Measurements from ENCODE around the gene ITGBL1.
"Not testable (repeated sequence)": the region's sequence is repeated elsewhere in the genome, so short reads cannot be mapped to it uniquely, and the experiment has no call there.

Gene ITGBL1

DNA sequence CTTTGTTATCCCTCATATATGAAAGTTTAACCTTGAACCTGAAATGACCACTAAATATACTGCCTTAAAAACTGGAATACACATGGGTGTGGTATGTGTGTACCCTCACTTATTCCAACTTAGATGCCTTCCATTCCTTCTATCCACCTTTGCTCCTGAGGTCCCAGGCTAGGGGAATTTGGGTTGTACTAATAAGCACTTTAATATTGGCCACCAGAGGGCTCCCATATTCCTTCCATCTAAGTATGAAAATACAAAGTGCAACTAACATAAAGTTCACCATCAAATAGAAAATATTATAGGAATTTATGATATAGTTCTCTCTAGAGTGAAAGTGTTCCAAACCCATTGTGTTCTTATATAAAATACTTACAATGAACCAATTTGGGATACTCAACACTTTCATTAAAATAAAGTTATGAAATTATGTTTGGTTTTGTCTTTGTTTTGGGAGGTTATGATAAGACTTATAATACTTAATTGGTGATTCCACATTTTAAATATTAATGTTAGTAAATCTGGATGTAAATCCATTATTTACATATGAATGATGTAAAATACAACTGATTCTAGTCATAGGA is 62.3 kb downstream of the ITGBL1 start:
- peak; percentile 95 for FAIRE-seq

DNA sequence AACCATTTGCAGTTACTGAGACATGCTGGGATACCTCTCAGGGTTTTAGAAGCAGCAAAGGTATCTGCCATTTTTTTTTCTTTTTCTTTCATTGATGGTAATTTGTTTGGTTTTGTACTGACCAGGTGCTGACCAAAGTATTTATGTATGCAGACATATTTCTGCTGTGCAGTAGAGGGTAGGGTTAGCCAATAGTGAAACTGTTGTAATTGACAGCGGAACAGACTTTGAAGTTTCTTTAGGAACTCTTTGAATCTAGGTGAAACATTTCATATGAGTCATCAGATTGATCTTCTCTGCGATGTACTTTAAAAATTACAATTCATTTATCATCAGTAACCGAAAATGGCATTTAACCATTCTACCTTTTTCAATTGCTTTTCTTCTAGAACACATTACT is 63.0 kb downstream of the ITGBL1 start:
- no peak for FAIRE-seq

GRCh38 chr13:101516262-101516661 is 63.8 kb downstream of the ITGBL1 start:
- peak; percentile 30 for FAIRE-seq

GRCh38 chr13:101520672-101521071 is 68.2 kb downstream of the ITGBL1 start:
- FAIRE-seq, result no peak

GRCh38 chr13:101521371-101521770 is 68.9 kb downstream of the ITGBL1 start:
- FAIRE-seq, result no peak

- no peak for FAIRE-seq
Measured at GRCh38 chr13:101522607-101523006, 70.1 kb downstream of the ITGBL1 start.

DNA sequence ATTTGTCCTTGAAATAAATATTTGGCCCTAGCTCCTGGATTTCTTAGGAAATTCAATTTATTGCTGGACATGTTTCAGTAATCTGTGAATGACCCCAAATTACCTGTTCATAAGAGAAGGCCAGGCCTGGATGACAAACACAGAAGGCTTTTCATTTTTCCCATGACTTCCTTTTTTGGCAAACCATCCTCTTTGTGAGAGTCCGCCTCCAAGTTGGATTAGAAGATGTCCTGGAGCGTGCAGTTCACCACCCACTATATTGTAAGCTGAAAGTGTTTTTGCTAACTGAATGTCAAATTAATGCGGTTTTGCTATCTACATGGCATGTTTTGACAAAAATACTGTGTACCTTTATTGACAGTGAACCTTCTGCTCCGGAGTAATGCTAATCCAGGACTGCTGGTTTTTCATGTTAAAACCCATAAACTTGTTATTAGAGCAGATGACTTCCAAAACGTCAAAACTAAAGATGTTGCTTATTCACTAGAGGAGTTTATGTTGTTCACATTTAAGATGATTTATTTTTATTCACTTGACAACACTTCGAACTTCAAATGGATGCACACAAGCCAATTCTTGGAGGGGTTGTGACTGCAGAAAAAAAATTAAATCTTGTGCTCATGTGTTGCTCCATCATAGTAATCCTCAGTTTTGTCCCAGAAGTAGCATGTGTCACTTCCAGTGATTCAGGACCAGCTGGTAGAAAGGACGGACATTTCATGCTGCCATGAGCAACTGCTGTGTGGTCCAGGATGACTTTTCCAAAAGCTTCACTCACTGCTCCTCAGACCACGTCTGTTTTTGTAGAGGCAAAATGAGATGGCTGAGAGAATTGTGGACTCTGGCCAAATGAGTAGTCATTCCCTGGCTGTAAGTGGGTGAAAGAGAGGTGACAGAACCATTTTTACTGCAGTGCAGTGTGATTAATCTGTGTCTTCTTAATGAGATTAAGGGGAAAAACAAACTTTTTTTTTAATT is 71.0 kb downstream of the ITGBL1 start:
- FAIRE-seq, result peak; percentile 43

- no peak for FAIRE-seq
Measured at GRCh38 chr13:101527130-101527529, 74.7 kb downstream of the ITGBL1 start.

DNA sequence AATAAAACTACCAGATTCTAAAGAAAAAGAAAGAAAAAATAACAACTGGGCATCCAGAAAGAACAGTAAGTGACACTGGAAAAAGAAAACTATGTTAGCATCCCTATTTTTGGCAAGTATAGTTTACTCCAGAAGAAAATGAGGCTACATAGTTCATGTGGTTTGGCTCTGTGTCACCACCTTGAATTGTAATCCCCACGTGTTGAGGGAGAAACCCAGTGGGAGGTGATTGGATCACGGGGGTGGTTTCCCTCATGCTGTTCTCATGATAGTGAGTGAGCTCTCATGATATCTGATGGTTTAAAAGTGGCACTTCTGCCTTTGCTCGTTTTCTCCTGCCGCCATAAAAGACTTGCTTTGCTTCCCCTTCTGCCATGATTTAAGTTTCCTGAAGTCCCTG is 76.9 kb downstream of the ITGBL1 start:
- no peak for FAIRE-seq

DNA sequence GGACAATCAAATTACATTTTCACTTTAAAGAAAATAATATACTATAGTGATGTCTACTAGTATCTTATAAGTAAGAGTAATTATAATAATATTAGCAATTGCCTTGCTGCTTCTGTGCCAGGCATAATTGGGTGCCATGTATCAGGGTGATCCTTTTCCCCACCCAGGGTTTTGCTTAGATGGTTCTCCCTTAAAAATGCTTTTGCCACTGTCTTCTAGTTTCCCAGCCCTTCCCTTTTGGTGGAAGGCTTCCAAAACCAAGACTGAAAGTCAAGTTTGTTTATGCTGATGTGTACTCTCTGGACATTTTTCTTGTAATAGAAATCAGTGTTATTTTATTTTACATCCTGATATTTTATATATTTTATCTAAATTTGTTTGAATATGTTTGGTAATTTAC is 77.8 kb downstream of the ITGBL1 start:
- no peak for FAIRE-seq

DNA sequence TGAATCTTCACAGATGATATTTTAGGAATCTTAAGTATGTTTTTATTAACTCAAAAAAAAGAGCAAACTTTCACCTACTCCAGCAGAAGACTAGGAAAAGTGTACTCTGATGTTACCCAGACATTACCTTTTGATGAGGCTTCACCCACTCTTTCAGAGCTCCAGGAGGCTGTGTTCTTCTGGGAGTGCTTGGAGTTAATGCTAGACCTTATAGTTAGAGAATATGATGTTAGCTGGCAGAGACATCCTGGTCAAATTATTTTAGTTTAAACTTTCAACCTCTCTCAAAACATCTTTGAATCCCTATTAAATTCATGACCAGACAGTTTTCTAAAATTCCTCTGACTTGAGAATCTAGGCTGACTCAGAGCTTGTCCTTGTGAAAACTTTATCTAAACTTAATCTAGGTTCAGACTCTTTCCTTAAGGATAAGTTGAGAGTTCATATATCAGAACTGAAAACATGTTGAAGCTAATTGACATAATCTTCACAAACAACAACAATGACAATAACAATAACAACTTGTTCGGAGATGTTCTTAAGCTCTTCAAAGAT is 82.8 kb downstream of the ITGBL1 start:
- no peak for FAIRE-seq

- no peak for FAIRE-seq
Measured at GRCh38 chr13:101536079-101536478, 83.6 kb downstream of the ITGBL1 start.

- FAIRE-seq, result not testable (repeated sequence)
Measured at GRCh38 chr13:101544544-101544943, 92.1 kb downstream of the ITGBL1 start.

GRCh38 chr13:101544979-101545378 is 92.5 kb downstream of the ITGBL1 start:
- no peak for FAIRE-seq

DNA sequence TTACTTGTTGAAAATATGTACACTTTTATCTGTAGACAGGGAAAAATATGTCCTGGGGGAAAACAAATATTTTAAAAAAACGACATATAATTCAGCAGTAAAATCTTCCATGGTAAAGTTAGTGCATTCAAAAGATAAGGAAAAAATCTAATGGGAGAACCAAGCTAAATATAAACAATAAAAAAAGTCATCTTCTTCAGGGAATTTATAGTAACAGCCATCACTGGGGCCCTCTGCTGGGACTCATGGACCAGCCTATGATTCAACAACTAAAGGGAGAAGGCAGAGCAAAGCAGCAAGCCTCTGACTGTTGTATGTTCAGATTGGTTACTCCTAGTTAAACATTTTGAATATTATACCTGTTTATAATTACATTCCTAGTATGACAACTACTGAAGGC is 93.0 kb downstream of the ITGBL1 start:
- no peak for FAIRE-seq

DNA sequence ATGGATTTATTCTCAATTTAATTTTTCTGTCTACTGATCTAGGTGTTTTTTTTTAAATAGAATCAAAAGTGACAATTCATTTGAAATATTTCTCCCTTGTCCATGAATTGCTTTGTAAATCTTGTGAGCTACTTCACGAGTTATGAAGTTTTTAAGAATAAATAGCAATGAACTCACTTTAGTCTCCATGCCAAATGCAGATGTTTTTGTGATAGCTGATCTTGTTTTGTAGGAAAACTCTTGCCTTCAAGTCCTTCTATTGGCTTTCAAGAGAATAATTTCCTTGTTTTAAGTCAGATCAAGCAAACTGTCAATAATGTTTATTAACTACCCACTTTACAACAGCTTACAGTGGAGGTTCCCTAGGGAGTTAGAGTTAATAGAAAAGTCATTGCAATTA is 99.8 kb downstream of the ITGBL1 start:
- no peak for FAIRE-seq

DNA sequence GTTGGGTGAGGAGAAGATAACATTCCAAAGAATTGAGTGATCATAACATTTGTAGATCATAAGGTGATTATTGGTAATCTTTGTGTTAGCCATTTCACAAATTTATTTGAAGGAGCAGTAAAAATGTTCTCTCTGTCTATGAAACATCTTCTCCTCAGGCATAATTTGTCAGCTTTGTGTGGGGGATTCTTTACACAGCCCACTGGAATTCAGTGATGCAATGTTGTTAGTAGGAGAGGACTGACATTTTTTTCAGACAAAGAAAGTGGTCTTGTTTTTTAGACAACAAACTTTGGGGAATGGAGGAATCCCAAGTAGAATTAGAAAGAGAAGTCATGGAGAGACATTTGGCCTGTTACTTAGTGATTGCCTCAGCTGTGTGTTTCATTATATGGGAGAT is 100.3 kb downstream of the ITGBL1 start:
- no peak for FAIRE-seq

GRCh38 chr13:101554420-101555125 is 102.1 kb downstream of the ITGBL1 start:
- FAIRE-seq, result no peak

DNA sequence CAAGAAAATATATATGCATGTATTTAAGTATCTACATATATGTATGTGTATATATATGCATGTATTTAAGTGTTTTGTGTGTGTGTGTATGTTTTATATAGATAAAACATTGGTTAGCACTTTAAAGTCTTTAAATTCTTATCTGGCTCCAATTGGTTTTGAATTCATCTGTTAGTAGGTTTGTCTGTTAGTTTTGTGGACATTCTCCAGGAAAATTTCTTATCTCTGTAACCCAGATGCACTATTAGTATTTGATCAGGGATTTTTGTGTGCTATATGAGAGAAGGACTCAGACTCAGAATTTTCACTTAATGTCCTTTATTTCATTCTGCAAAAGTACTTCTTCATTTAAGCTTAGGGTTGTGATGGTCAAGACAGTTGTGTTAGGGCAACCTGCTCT is 103.1 kb downstream of the ITGBL1 start:
- FAIRE-seq, result no peak

DNA sequence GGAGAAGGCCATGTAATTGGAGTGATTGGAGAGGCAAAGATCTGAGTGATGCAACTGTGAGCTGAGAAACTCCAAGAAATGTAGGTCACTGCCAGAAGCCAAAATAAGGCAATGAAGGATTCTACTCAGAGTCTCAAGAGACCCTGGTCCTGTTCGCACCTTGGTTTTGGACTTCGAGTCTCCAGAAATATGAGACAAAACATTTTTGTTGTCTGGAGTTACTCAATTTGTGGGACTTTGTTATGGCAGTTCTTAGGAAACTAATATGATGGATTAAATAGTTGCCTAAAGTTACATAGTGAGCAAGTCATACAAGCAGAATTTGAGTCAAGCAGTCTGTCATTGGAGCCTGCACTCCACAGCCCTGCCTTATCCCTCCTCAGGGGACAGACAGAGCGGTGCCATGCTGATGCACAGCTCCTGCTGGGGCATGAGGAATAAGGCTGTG is 104.2 kb downstream of the ITGBL1 start:
- FAIRE-seq, result no peak

DNA sequence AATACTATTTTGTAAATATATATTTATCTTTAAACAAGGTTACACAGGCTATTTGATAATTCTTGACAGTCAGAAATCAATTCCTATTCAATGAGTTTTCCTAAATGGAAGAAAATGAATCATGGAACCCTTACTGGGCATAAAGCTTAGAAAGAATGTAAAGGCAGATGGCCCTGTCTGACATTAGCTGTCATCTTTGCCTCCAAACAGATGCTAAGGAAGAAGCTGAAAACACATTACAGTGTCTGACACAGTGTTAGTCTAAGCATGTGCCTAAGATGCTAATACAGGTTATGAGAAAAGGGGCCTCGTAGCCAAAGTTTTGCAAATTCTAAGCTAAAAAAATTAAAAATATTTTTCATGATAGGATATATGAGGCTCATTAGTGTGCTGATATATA is 112.8 kb downstream of the ITGBL1 start:
- no peak for FAIRE-seq

- no peak for FAIRE-seq
Measured at GRCh38 chr13:101567841-101568240, 115.4 kb downstream of the ITGBL1 start.

DNA sequence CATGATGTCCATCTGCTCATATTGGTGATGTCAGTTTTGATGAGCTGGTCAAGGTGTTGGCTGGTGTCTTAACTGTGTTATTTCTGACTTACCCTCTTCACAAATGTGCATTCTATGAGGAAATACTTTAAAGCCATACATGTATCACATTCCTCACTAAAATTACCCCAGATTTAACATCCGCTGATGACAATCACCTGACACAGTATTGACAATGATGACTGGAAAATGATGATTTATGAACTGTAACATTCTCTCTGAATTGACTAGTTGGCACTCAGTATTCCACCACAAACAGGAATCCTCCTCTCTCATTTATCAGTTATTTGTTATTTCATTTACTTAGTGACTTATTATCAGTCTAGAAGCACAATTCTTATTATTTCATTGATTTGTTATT is 117.3 kb downstream of the ITGBL1 start:
- FAIRE-seq, result no peak
